Keratinocyte (primary cell): ENCODE results near the gene RAPGEF4. TPM values are rescaled to one million over a fixed set of nuclear protein-coding genes. Genes with fewer than 3 reads are reported as not detected.
"Not testable (repeated sequence)": the region's sequence is repeated elsewhere in the genome, so short reads cannot be mapped to it uniquely, and the experiment has no call there.

Experiments
- DNase-seq: peaks from one replicate; pipeline ENCODE4 v3.0.0-alpha.2; 2011; ENCODE audit warnings: low read depth, missing footprints, low spot score
- FAIRE-seq: peaks from 2 replicates; lab custom pipeline; 2011; peaks lifted over from hg19 to GRCh38; lab: Jason Lieb, UNC
- H2AFZ ChIP-seq: 2 replicates; pipeline ENCODE4 v1.6.0; 2012; ENCODE audit warnings: low read length, control low read depth, inconsistent platforms; ENCODE audit not compliant: control insufficient read depth
- H3K27ac ChIP-seq: 2 replicates; pipeline ENCODE4 v1.5.1; 2011; ENCODE audit warnings: low read length; ENCODE audit not compliant: control insufficient read depth, insufficient read depth
- H3K27me3 ChIP-seq: 3 replicates; pipeline ENCODE4 v1.6.0; 2011; ENCODE audit warnings: low read length; ENCODE audit not compliant: control insufficient read depth, insufficient read depth; ENCODE audit errors: extremely low read depth
- H3K36me3 ChIP-seq, 2 experiments: 2 replicates in 1 of 2; 3 replicates in 1 of 2; pipeline ENCODE4 v1.5.1; 2011; ENCODE audit warnings: low read length in 2 of 2, mild to moderate bottlenecking in 1 of 2; ENCODE audit not compliant: control insufficient read depth in 2 of 2, insufficient read depth in 2 of 2; ENCODE audit errors: extremely low read depth in 1 of 2
- H3K4me1 ChIP-seq: 3 replicates; pipeline ENCODE4 v1.5.1; 2011; ENCODE audit warnings: low read length; ENCODE audit not compliant: control insufficient read depth, insufficient read depth; ENCODE audit errors: extremely low read depth
- H3K4me2 ChIP-seq: 3 replicates; pipeline ENCODE4 v1.6.0; 2011; ENCODE audit warnings: low read depth, low read length; ENCODE audit not compliant: control insufficient read depth, insufficient read depth; ENCODE audit errors: extremely low read depth
- H3K4me3 ChIP-seq, 3 experiments: fragments of 200-600 bp in 1 of 3; sonication (generic) in 1 of 3; 2 replicates in 2 of 3; 3 replicates in 1 of 3; pipeline ENCODE4 v1.5.1; 2011 to 2016; ENCODE audit warnings: low read length in 3 of 3, mild to moderate bottlenecking in 3 of 3, control low read depth in 2 of 3, inconsistent platforms in 1 of 3, low read depth in 1 of 3, mixed read lengths in 1 of 3, mixed run types in 1 of 3, moderate library complexity in 1 of 3; ENCODE audit not compliant: control insufficient read depth in 2 of 3, insufficient read depth in 2 of 3; ENCODE audit errors: extremely low read depth in 1 of 3
- H3K79me2 ChIP-seq: 2 replicates; pipeline ENCODE4 v1.6.0; 2012; ENCODE audit warnings: low read length; ENCODE audit not compliant: control insufficient read depth, insufficient read depth
- H3K9ac ChIP-seq: 3 replicates; pipeline ENCODE4 v1.6.0; 2011; ENCODE audit warnings: low read length; ENCODE audit not compliant: control insufficient read depth, insufficient read depth; ENCODE audit errors: extremely low read depth
- H3K9me1 ChIP-seq: 3 replicates; pipeline ENCODE4 v1.6.0; 2011; ENCODE audit warnings: low read length; ENCODE audit not compliant: control insufficient read depth, insufficient read depth; ENCODE audit errors: extremely low read depth
- H3K9me3 ChIP-seq: 2 replicates; pipeline ENCODE4 v1.5.1; 2012; ENCODE audit warnings: low read depth, low read length; ENCODE audit not compliant: control insufficient read depth
- H4K20me1 ChIP-seq: 3 replicates; pipeline ENCODE4 v1.6.0; 2011; ENCODE audit warnings: low read length; ENCODE audit not compliant: control insufficient read depth, insufficient read depth; ENCODE audit errors: extremely low read depth
- CTCF ChIP-seq, 3 experiments: IDR thresholded peaks in 1 of 3; conservative IDR thresholded peaks in 1 of 3; optimal IDR thresholded peaks in 1 of 3; 2 replicates in 2 of 3; 3 replicates in 1 of 3; pipeline versions ENCODE3 to v1.5.1; 2011; ENCODE audit warnings: low read length in 3 of 3, mild to moderate bottlenecking in 3 of 3, moderate library complexity in 2 of 3, control low read depth in 1 of 3, inconsistent platforms in 1 of 3; ENCODE audit not compliant: insufficient read depth in 2 of 3; ENCODE audit errors: extremely low read depth in 1 of 3
- EZH2 ChIP-seq: IDR thresholded peaks from one replicate; pipeline ENCODE4 v1.6.1; 2012; ENCODE audit warnings: inconsistent platforms, mild to moderate bottlenecking, low read length, moderate library complexity
- dilution Hi-C: fragments of 300-500 bp; cut with MboI; formaldehyde crosslinking; loops from one replicate; pipeline ENCODE4 v1.7.0; 2020; ENCODE audit warnings: low sequenced_read_pairs; ENCODE audit not compliant: extremely low pct_ligation_motif_present
- polyA plus RNA-seq, 5 experiments: library from polyadenylated mRNA; depleted of rRNA in 3 of 5; stranded (reverse) in 3 of 5; stranded (forward) in 1 of 5; unstranded in 1 of 5; fragments of >200 nt; gene quantifications; 1 replicate in 1 of 5; 2 replicates in 3 of 5; 3 replicates in 1 of 5; pipeline versions ENCODE4 v1.2.1 to v1.2.3, GENCODE V29; 2011 to 2012; ENCODE audit warnings: missing spikeins in 2 of 5, low read depth in 1 of 5, low replicate concordance in 1 of 5

The RAPGEF4 gene
- polyA plus RNA-seq, 1 donor (not counting 4 experiments of a cell fraction or from before 2014, with no cell fraction given) = 1.6 TPM

- Histone ChIP-seq H3K9me1 (no peaks in the 10 kb centered on the region), H3K9me3 (no peaks in the 10 kb centered on the region), H3K27ac (no peak overlapping the region), H3K4me1 (no peaks in the 10 kb centered on the region), H2AFZ (no peak overlapping the region), H3K79me2 (no peaks in the 10 kb centered on the region), H3K36me3 (no peaks in the 10 kb centered on the region), H3K9ac (no peak overlapping the region), H4K20me1 (no peaks in the 10 kb centered on the region), H3K4me3 (no peak overlapping the region), H3K27me3 (no peaks in the 10 kb centered on the region), H3K4me2 (no peak overlapping the region)
- FAIRE-seq = no peak
- dilution Hi-C loops = no loop called here
- TF ChIP-seq CTCF (optimal IDR thresholded peaks at IDR 0.05 in 1 of 3, IDR thresholded peaks at IDR 0.05 in 1 of 3, conservative IDR thresholded peaks at IDR 0.05 in 1 of 3; ENCODE audit: extremely low read depth in 1 of 3, insufficient read depth in 2 of 3, low read length in 3 of 3) = no peak
- no peak for TF ChIP-seq EZH2
- no peak for DNase-seq
Measured at GRCh38 chr2:172745636-172746035, 10.0 kb downstream of the RAPGEF4 start.

- DNase-seq, H3K79me2 ChIP-seq, H3K4me1 ChIP-seq, H2AFZ ChIP-seq, H4K20me1 ChIP-seq, H3K27ac ChIP-seq, H3K27me3 ChIP-seq, H3K9me3 ChIP-seq, FAIRE-seq, H3K9ac ChIP-seq, dilution Hi-C loops, H3K36me3 ChIP-seq, H3K4me3 ChIP-seq, H3K4me2 ChIP-seq, H3K9me1 ChIP-seq: not testable (repeated sequence)
Measured at GRCh38 chr2:172748543-172748942, 12.9 kb downstream of the RAPGEF4 start.

- Histone ChIP-seq H2AFZ (no peak overlapping the region), H3K9ac (no peak overlapping the region), H3K36me3 (no peaks in the 10 kb centered on the region), H3K27ac (no peak overlapping the region), H3K9me3 (no peaks in the 10 kb centered on the region), H3K4me3 (no peak overlapping the region), H4K20me1 (no peaks in the 10 kb centered on the region), H3K9me1 (no peaks in the 10 kb centered on the region), H3K79me2 (no peaks in the 10 kb centered on the region), H3K4me2 (no peak overlapping the region), H3K27me3 (no peaks in the 10 kb centered on the region), H3K4me1 (no peaks in the 10 kb centered on the region)
- no peak for FAIRE-seq
- TF ChIP-seq EZH2 (no peak), CTCF (optimal IDR thresholded peaks at IDR 0.05 in 1 of 3, IDR thresholded peaks at IDR 0.05 in 1 of 3, conservative IDR thresholded peaks at IDR 0.05 in 1 of 3; ENCODE audit: extremely low read depth in 1 of 3, insufficient read depth in 2 of 3, low read length in 3 of 3) (no peak)
- no peak for DNase-seq
- dilution Hi-C loops = no loop called here
Measured at GRCh38 chr2:172749388-172749787, 13.7 kb downstream of the RAPGEF4 start.
